GM18873 (cell line): Measurements from ENCODE around the gene LRMDA.

Experiments
- ATAC-seq: cut with Tn5 transposase; IDR thresholded peaks from one replicate; pipeline ENCODE4 v1.9.1; 2021; ENCODE audit warnings: mild to moderate bottlenecking, moderate library complexity, moderate number of reproducible peaks; ENCODE audit not compliant: unreplicated experiment, low FRiP score

Gene LRMDA

GRCh38 chr10:75528392-75528791 lies 97.0 kb downstream of the LRMDA start:
- ATAC-seq = no peak

GRCh38 chr10:75530299-75530698 lies 98.9 kb downstream of the LRMDA start:
- ATAC-seq = no peak

GRCh38 chr10:75531571-75532031 lies 100.2 kb downstream of the LRMDA start:
- ATAC-seq = no peak

- no peak for ATAC-seq
Observed at GRCh38 chr10:75532253-75532924, 101.0 kb downstream of the LRMDA start.

GRCh38 chr10:75538144-75538543 lies 106.7 kb downstream of the LRMDA start:
- no peak for ATAC-seq

GRCh38 chr10:75538765-75539164 lies 107.3 kb downstream of the LRMDA start:
- no peak for ATAC-seq

GRCh38 chr10:75540357-75540966 lies 109.0 kb downstream of the LRMDA start:
- no peak for ATAC-seq

- no peak for ATAC-seq
Observed at GRCh38 chr10:75540981-75541380, 109.6 kb downstream of the LRMDA start.

GRCh38 chr10:75541411-75541810 lies 110.0 kb downstream of the LRMDA start:
- ATAC-seq = no peak

- ATAC-seq = no peak
Observed at GRCh38 chr10:75542084-75542483, 110.7 kb downstream of the LRMDA start.

GRCh38 chr10:75542906-75543305 lies 111.5 kb downstream of the LRMDA start:
- no peak for ATAC-seq

GRCh38 chr10:75544386-75544785 lies 113.0 kb downstream of the LRMDA start:
- no peak for ATAC-seq

- no peak for ATAC-seq
Observed at GRCh38 chr10:75544993-75545706, 113.7 kb downstream of the LRMDA start.

GRCh38 chr10:75546004-75546403 lies 114.6 kb downstream of the LRMDA start:
- no peak for ATAC-seq

- ATAC-seq = no peak
Observed at GRCh38 chr10:75547391-75548298, 116.2 kb downstream of the LRMDA start.

GRCh38 chr10:75548356-75548755 lies 116.9 kb downstream of the LRMDA start:
- ATAC-seq = no peak

GRCh38 chr10:75550191-75550590 lies 118.8 kb downstream of the LRMDA start:
- no peak for ATAC-seq

- ATAC-seq = no peak
Observed at GRCh38 chr10:75552171-75552570, 120.7 kb downstream of the LRMDA start.

- ATAC-seq = no peak
Observed at GRCh38 chr10:75553550-75553949, 122.1 kb downstream of the LRMDA start.

- ATAC-seq = no peak
Observed at GRCh38 chr10:75555323-75555722, 123.9 kb downstream of the LRMDA start.

- no peak for ATAC-seq
Observed at GRCh38 chr10:75556320-75556719, 124.9 kb downstream of the LRMDA start.
